Measurements from ENCODE around the gene PDE3A. TPM values are rescaled to one million over a fixed set of nuclear protein-coding genes. Genes with fewer than 3 reads are reported as not detected.

PDE3A gene
- total RNA-seq, 1 donor from 2014 or later: 0.29 TPM

DNA sequence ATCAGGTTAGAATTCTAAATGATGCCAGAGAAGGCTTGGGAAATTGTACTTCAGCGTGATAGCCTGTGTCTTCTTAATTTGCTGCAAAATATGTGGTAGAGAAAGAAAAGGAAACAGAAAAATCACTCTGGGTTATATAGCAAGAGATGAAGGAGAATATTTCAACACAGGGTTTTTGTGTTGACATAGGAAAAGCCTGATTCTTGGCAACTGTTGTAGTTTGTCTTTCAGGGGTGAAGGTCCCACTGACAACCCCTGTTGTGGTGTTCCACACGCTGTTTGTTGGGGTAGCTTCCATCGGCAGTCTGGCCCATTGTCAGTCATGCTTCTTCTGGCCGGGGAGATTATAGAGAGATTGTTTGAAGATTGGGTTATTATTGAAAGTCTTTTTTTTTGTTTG lies 313.0 kb downstream of the PDE3A start:
- no peak for DNase-seq (ENCODE audit: low read depth)

GRCh38 chr12:20695232-20695631 lies 326.9 kb downstream of the PDE3A start, which contains the start of gene SLCO1C1:
SLCO1C1 (plus strand) TSS chr12:20695332; CDS start chr12:20699577, 4,245 bp downstream.
- DNase-seq (ENCODE audit: low read depth): no peak

DNA sequence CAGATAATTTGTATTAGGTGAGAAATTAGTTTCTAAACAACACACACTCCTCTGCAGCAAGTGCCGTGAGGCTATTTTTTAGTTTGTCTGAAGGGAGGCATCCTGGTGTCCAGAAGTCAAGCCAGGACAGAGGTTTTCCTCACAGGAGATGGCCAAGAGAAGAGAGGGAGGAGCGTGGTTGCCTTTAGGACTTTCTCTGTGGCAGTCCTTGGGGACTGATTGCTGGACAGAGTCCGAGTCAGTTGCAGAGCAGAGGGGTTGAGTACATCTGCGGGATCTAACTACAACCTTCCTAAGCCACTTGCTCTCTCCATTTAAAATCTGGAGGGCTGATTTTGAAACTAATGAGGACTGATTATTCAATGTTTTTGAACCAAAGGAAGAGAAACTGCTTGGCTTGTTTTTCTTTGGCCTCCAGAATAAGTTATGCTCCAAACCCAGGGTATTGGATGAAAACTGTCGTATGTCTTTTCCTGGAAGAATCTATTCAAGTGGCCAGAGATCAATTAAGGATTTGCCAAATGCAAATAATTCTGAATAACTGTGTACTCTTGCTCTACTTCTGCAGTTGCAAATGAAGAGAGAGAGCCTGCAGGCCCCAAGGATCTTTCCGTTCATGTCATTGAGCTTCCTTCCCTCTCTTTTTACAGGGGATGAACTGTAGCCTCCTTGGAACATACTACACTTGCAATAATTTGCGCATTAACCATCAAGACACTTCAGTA lies 328.0 kb downstream of the PDE3A start:
- DNase-seq (ENCODE audit: low read depth): no peak

GRCh38 chr12:20701106-20701505 lies 332.8 kb downstream of the PDE3A start:
- DNase-seq (ENCODE audit: low read depth): no peak

DNA sequence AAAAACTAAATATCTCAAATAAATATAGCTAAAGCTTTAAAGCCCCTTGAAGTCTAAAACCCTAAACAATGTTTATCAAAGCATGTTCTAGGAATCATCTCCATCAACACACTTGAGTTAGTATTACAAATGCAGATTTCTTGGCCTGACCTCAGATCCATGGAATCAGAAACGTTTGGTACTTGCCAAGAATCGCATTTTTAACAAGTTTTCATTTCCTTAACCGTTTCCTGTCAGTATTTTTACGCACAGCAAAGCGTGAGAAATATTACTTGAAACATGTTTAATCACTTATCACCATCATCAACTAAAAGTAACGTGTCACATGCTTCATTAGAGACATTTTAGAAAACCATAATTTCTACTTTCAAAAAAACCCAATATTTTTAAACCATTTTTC lies 336.5 kb downstream of the PDE3A start:
- no peak for DNase-seq (ENCODE audit: low read depth)

DNA sequence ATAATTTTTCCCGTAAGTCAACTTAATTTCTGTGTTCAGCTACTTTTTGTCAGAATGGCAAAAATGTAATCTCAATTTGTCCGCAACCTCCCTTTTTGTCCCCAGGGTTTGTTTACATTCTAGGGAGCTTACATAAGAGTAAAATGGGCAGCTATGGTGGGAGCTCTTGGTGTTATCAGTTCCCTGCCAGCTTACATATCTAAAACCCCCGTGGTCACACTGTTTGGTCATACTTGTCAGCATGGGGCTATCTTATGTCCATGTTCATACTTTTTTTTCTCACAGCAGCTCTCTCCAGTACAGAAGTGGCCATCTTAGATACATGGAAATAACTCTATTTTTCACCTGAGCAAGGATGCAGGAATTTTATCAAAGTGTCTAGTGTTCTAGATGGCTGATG lies 343.5 kb downstream of the PDE3A start:
- DNase-seq (ENCODE audit: low read depth): no peak

- no peak for DNase-seq (ENCODE audit: low read depth)
Measured at GRCh38 chr12:20716037-20716436, 347.7 kb downstream of the PDE3A start.

DNA sequence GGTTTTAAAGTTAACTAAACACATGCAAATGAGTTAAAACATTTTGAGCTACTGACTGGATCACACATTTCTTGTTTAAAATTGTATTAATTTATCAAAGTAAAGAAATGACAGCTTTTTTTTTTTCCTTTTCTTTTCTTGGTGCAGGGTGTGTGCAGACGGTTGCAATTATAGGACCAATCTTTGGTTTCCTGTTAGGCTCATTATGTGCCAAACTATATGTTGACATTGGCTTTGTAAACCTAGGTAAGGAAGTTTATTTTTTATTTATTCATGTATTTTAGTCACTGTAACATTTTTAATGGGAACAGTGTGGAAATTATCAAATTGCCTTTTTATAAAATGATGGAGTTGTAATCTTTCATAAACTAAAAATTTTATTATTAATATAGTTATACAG lies 348.6 kb downstream of the PDE3A start:
- no peak for DNase-seq (ENCODE audit: low read depth)

GRCh38 chr12:20718294-20718693 lies 350.0 kb downstream of the PDE3A start:
- DNase-seq (ENCODE audit: low read depth): no peak

- DNase-seq (ENCODE audit: low read depth): no peak
Measured at GRCh38 chr12:20722142-20722541, 353.8 kb downstream of the PDE3A start.

DNA sequence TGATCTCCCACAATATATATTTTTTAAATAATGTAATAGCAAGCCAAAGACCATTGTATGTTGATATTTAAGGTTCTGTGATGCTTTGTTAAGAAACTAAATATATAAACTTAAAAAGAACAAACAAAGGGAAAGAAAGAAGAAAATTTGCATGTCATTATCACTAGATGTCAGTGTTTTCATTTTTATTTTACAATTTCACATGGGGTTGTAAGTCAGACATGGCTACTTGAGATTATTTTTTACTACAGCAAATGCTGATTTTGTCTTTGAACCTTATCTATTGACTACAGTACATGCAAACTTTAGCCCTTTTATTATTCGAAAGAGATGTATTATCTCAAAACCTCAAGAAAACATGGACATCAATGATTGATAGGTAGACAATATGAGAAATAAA lies 362.9 kb downstream of the PDE3A start:
- no peak for DNase-seq (ENCODE audit: low read depth)

All from myocyte (in vitro differentiated cells).